SK-N-SH (cell line): ENCODE data around the gene FUT2. TPM values are rescaled to one million over a fixed set of nuclear protein-coding genes. Genes with fewer than 3 reads are reported as not detected.

Source experiments
- CTCF ChIA-PET: fragments of 300-600, 350-600 bp; formaldehyde crosslinking; extraction: SDS; loops from one replicate; lab custom pipeline; 2021; lab: Yijun Ruan, JAX
- POLR2A ChIA-PET: fragments of 350-600 bp; sonication (Branson Sonifier 250); formaldehyde crosslinking; extraction: SDS; loops from one replicate; lab custom pipeline; 2020; ENCODE audit warnings: antibody characterized with exemption, inconsistent platforms; lab: Yijun Ruan, JAX
- DNase-seq: peaks from one replicate; pipeline ENCODE4 v3.0.0; 2012
- H2AFZ ChIP-seq: fragments of 200-600 bp; sonication (generic); 2 replicates; pipeline ENCODE4 v1.8.1; 2016; ENCODE audit warnings: antibody characterized with exemption, mild to moderate bottlenecking, low read depth
- H3F3A ChIP-seq: fragments of 200-600 bp; sonication (generic); replicated peaks from 2 replicates; pipeline ENCODE3; 2016; ENCODE audit warnings: antibody characterized with exemption, mild to moderate bottlenecking; ENCODE audit not compliant: insufficient read depth
- H3K27ac ChIP-seq, 2 experiments: fragments of 200-500 bp in 1 of 2; fragments of 200-600 bp in 1 of 2; sonication (Bioruptor generic) in 1 of 2; sonication (generic), shearing (Covaris generic) in 1 of 2; 2 replicates each; pipeline versions ENCODE4 v1.5.1 to v1.6.1; 2014 to 2016; ENCODE audit warnings: low read depth in 2 of 2, inconsistent platforms in 1 of 2, low read length in 1 of 2, mild to moderate bottlenecking in 1 of 2, mixed read lengths in 1 of 2
- H3K27me3 ChIP-seq: fragments of 200-600 bp; sonication (generic), shearing (Covaris generic); 2 replicates; pipeline ENCODE4 v1.6.1; 2016; ENCODE audit warnings: mixed run types; ENCODE audit not compliant: insufficient read depth
- H3K36me3 ChIP-seq, 2 experiments: fragments of 200-500 bp in 1 of 2; fragments of 200-600 bp in 1 of 2; sonication (Bioruptor generic) in 1 of 2; sonication (generic) in 1 of 2; replicated peaks in 1 of 2; 2 replicates each; pipeline versions ENCODE3 to v1.5.1; 2014 to 2016; ENCODE audit warnings: low read length in 1 of 2, mild to moderate bottlenecking in 1 of 2; ENCODE audit not compliant: insufficient read depth in 2 of 2, control insufficient read depth in 1 of 2
- H3K4me1 ChIP-seq, 2 experiments: fragments of 200-500 bp in 1 of 2; fragments of 200-600 bp in 1 of 2; sonication (Bioruptor generic) in 1 of 2; sonication (generic), shearing (Covaris generic) in 1 of 2; 2 replicates each; pipeline versions ENCODE4 v1.5.1 to v1.6.1; 2014 to 2016; ENCODE audit warnings: low read depth in 1 of 2, low read length in 1 of 2, mixed run types in 1 of 2; ENCODE audit not compliant: insufficient read depth in 2 of 2, control insufficient read depth in 1 of 2
- H3K4me2 ChIP-seq: fragments of 200-600 bp; sonication (generic), shearing (Covaris generic); 2 replicates; pipeline ENCODE4 v1.6.1; 2017; ENCODE audit warnings: mixed run types
- H3K4me3 ChIP-seq, 2 experiments: fragments of 200-500 bp in 1 of 2; fragments of 200-600 bp in 1 of 2; sonication (Bioruptor generic) in 1 of 2; sonication (generic), shearing (Covaris generic) in 1 of 2; 2 replicates each; pipeline versions ENCODE4 v1.5.1 to v1.8.1; 2014 to 2016; ENCODE audit warnings: low read depth in 2 of 2, inconsistent platforms in 1 of 2, low read length in 1 of 2, mild to moderate bottlenecking in 1 of 2, mixed read lengths in 1 of 2, moderate library complexity in 1 of 2
- H3K79me2 ChIP-seq: fragments of 200-600 bp; sonication (generic); 2 replicates; pipeline ENCODE4 v1.8.1; 2017; ENCODE audit warnings: mild to moderate bottlenecking; ENCODE audit not compliant: insufficient read depth
- H3K9ac ChIP-seq: fragments of 200-600 bp; sonication (generic); 2 replicates; pipeline ENCODE4 v1.6.1; 2017; ENCODE audit warnings: mixed run types
- H3K9me2 ChIP-seq: fragments of 200-600 bp; sonication (generic); 2 replicates; pipeline ENCODE4 v1.6.1; 2017; ENCODE audit warnings: mixed run types
- H3K9me3 ChIP-seq: fragments of 200-600 bp; sonication (generic); 2 replicates; pipeline ENCODE4 v1.6.1; 2017; ENCODE audit warnings: mixed run types, mild to moderate bottlenecking, moderate library complexity
- H4K20me1 ChIP-seq: fragments of 200-600 bp; sonication (generic); 2 replicates; pipeline ENCODE4 v1.6.1; 2017; ENCODE audit warnings: mild to moderate bottlenecking, mixed run types; ENCODE audit not compliant: insufficient read depth
- CHD2 ChIP-seq: fragments of 150-350 bp; IDR thresholded peaks from 2 replicates; pipeline ENCODE4 v1.6.1; 2018; ENCODE audit warnings: low read length; ENCODE audit not compliant: partially characterized antibody
- EZH2phosphoT487 ChIP-seq: fragments of 200-600 bp; sonication (generic); IDR thresholded peaks from 2 replicates; pipeline ENCODE4 v1.6.1; 2017; ENCODE audit warnings: low read depth, mixed run types, mild to moderate bottlenecking, antibody characterized with exemption, moderate library complexity, borderline replicate concordance
- FOSL2 ChIP-seq: IDR thresholded peaks from 2 replicates; pipeline ENCODE4 v1.4.0; 2012; ENCODE audit warnings: low read depth, mild to moderate bottlenecking, moderate library complexity, borderline replicate concordance
- FOXJ3 ChIP-seq: sonication (generic); formaldehyde crosslinking; IDR thresholded peaks from 2 replicates; pipeline ENCODE4 v1.5.1; 2020; ENCODE audit warnings: mild to moderate bottlenecking, missing genetic modification reagents
- GATA2 ChIP-seq: sonication (generic); formaldehyde crosslinking; IDR thresholded peaks from 2 replicates; pipeline ENCODE4 v1.5.0; 2020; ENCODE audit warnings: mild to moderate bottlenecking, missing genetic modification reagents
- JUND ChIP-seq: IDR thresholded peaks from 2 replicates; pipeline ENCODE4 v1.4.0; 2012
- MEF2A ChIP-seq: IDR thresholded peaks from 2 replicates; pipeline ENCODE4 v1.4.0; 2012; ENCODE audit warnings: low read depth, borderline replicate concordance
- NFIC ChIP-seq: IDR thresholded peaks from 2 replicates; pipeline ENCODE4 v1.4.0; 2012; ENCODE audit warnings: borderline replicate concordance
- NRF1 ChIP-seq: IDR thresholded peaks from 2 replicates; pipeline ENCODE4 v1.6.1; 2012; ENCODE audit warnings: low read depth, mild to moderate bottlenecking, low read length
- RAD21 ChIP-seq: IDR thresholded peaks from 2 replicates; pipeline ENCODE4 v1.6.1; 2012; ENCODE audit warnings: mild to moderate bottlenecking, low read length
- RFX5 ChIP-seq: IDR thresholded peaks from 2 replicates; pipeline ENCODE4 v1.6.1; 2012; ENCODE audit warnings: mild to moderate bottlenecking, improper control_type of control experiment, low read length
- SIN3A ChIP-seq: IDR thresholded peaks from 2 replicates; pipeline ENCODE4 v1.6.1; 2012; ENCODE audit warnings: low read depth, mild to moderate bottlenecking, low read length, moderate library complexity, borderline replicate concordance
- WGBS: methylation state at CpG from one replicate; pipeline ENCODE4 v1.1.6; 2017; ENCODE audit warnings: low lambda C conversion rate; 5-methylcytosine and 5-hydroxymethylcytosine counted together
- polyA plus RNA-seq, 3 experiments: library from polyadenylated mRNA; depleted of rRNA; stranded (reverse); fragments of >200 nt; gene quantifications; 2 replicates each; pipeline ENCODE4 v1.2.3, GENCODE V29; 2012
- TF ChIP-seq, protein P1 (sequence below): fragments of 150-350 bp; IDR thresholded peaks from 2 replicates; pipeline ENCODE4 v1.6.1; 2017; ENCODE audit warnings: antibody characterized with exemption, low read length, low read depth, borderline replicate concordance
- TF ChIP-seq, protein P2 (sequence below): IDR thresholded peaks from 2 replicates; pipeline ENCODE4 v1.4.0; 2012; ENCODE audit warnings: low read depth, borderline replicate concordance
- TF ChIP-seq, protein P3 (sequence below): fragments of 200-600 bp; sonication (generic); IDR thresholded peaks from 2 replicates; pipeline ENCODE4 v1.6.1; 2017; ENCODE audit warnings: antibody characterized with exemption, mild to moderate bottlenecking, moderate library complexity

Gene FUT2
- polyA plus RNA-seq, 1 of the 3 experiments (the other 2 are of a cell fraction) = not detected

DNA sequence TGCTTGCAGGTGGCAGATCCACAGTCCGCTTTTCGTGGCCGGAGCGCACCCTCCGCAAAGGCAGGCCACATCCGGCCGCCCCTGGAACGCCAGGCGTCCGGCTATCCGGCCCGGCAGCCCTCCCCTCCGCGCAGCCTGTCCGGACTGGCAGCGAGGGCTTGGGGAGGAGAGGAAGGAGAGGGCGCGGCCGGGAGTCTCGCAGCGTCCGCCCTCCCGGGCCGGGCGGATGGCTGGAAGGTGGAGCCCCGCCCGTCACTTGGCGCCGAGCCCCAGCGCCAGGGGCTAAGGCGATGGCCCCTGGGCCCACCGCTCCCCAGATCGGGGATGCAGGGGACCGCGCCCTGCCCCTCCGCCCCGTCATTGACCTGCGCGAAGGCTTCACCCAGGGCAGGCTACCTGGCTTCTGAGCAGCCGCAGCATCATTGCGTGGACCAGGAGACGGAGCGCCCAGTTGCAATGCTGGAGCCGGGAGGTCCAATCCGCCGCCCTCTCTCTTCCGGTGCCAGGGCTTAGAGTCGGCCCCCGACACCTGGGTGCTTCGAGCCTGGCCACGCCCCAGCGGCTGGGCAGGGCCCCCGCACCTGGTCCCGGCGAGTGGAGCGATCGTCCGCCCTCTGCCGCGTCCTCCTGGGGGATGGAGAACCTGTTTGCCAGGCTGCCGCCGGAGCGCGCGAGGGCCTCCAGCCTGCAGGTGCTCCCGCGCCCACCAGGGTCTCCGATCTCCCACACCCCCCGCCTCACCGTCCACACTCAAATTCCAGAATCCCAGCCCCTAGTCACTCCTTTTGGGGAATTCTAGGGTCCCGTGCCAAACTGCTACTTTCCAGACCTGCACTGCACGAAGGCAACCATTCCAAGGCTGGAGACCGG lies 57.0 kb downstream of the FUT2 start, which contains the start of gene FUT1:
Gene FUT1 (minus strand): TSS at position 146 of the 870 bp plus-strand sequence. CDS start 1,360 bp downstream, outside the sequence.
- Histone ChIP-seq H3K4me1 (peaks cover 0 to 7% of the 10 kb centered on the region in 2 experiments; a peak in 1 of 4 replicates), H3K9me2 (no peaks in the 10 kb centered on the region), H3K36me3 (no peaks in the 10 kb centered on the region), H3K79me2 (no peaks in the 10 kb centered on the region), H3K4me2 (peak within 1 kb of the TSS; percentile 71), H3K27ac (no peak within 1 kb of the TSS), H4K20me1 (no peaks in the 10 kb centered on the region), H3K27me3 (peaks cover 6% of the 10 kb centered on the region; the same call in 1 of the 2 replicates), H3K9me3 (no peaks in the 10 kb centered on the region), H3F3A (no peaks in the 10 kb centered on the region), H2AFZ (no peak within 1 kb of the TSS)
- ChIA-PET POLR2A (no interaction called here), CTCF (interaction anchor here (1.0 to 1.5 kb wide), 3 partner anchors 29 to 107 kb away, joined by 3 to 5 read pairs (median 3); partner anchors contain the start of gene CA11)
- peak; percentile 82 for DNase-seq
- TF ChIP-seq GATA2 (CRISPR knock-in tag) = no peak
- no peak for TF ChIP-seq MEF2A
- TF ChIP-seq EZH2phosphoT487 = no peak
- no peak for TF ChIP-seq NRF1
- TF ChIP-seq CHD2 = no peak
- TF ChIP-seq FOXJ3 (CRISPR knock-in tag) = no peak
- TF ChIP-seq JUND = no peak
- no peak for TF ChIP-seq FOSL2
- TF ChIP-seq, protein P1, sequence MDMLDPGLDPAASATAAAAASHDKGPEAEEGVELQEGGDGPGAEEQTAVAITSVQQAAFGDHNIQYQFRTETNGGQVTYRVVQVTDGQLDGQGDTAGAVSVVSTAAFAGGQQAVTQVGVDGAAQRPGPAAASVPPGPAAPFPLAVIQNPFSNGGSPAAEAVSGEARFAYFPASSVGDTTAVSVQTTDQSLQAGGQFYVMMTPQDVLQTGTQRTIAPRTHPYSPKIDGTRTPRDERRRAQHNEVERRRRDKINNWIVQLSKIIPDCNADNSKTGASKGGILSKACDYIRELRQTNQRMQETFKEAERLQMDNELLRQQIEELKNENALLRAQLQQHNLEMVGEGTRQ = no peak
- TF ChIP-seq, protein P2, sequence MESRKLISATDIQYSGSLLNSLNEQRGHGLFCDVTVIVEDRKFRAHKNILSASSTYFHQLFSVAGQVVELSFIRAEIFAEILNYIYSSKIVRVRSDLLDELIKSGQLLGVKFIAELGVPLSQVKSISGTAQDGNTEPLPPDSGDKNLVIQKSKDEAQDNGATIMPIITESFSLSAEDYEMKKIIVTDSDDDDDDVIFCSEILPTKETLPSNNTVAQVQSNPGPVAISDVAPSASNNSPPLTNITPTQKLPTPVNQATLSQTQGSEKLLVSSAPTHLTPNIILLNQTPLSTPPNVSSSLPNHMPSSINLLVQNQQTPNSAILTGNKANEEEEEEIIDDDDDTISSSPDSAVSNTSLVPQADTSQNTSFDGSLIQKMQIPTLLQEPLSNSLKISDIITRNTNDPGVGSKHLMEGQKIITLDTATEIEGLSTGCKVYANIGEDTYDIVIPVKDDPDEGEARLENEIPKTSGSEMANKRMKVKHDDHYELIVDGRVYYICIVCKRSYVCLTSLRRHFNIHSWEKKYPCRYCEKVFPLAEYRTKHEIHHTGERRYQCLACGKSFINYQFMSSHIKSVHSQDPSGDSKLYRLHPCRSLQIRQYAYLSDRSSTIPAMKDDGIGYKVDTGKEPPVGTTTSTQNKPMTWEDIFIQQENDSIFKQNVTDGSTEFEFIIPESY = no peak
- no peak for TF ChIP-seq RFX5
- no peak for TF ChIP-seq RAD21
- TF ChIP-seq SIN3A = no peak
- TF ChIP-seq NFIC = no peak
- TF ChIP-seq, protein P3, sequence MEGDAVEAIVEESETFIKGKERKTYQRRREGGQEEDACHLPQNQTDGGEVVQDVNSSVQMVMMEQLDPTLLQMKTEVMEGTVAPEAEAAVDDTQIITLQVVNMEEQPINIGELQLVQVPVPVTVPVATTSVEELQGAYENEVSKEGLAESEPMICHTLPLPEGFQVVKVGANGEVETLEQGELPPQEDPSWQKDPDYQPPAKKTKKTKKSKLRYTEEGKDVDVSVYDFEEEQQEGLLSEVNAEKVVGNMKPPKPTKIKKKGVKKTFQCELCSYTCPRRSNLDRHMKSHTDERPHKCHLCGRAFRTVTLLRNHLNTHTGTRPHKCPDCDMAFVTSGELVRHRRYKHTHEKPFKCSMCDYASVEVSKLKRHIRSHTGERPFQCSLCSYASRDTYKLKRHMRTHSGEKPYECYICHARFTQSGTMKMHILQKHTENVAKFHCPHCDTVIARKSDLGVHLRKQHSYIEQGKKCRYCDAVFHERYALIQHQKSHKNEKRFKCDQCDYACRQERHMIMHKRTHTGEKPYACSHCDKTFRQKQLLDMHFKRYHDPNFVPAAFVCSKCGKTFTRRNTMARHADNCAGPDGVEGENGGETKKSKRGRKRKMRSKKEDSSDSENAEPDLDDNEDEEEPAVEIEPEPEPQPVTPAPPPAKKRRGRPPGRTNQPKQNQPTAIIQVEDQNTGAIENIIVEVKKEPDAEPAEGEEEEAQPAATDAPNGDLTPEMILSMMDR = no peak
- TF ChIP-seq, all 33 proteins: peak for 0
- no peak within 1 kb of the TSS for H3K9ac ChIP-seq
- WGBS = 22% methylated on average over 24 of the region's 73 CpGs
- H3K4me3 ChIP-seq = peak within 1 kb of the TSS; percentile 35 to 46; a peak in 3 of 4 replicates
